HL-60 (cell line): ENCODE data around the gene ATF6.

Experiments
- DNase-seq, 2 experiments: peaks; one replicate each; pipeline ENCODE4 v3.0.0-alpha.2; 2010 to 2020; ENCODE audit warnings: low read depth in 1 of 2, low spot score in 1 of 2
- H3K27ac ChIP-seq: fragments of 250-450 bp; sonication (Bioruptor Pico); replicated peaks from 2 replicates; pipeline ENCODE4 v1.5.1; 2020; ENCODE audit warnings: mild to moderate bottlenecking, moderate library complexity
- H3K27me3 ChIP-seq: fragments of 250-450 bp; sonication (Bioruptor Pico); 2 replicates; pipeline ENCODE4 v1.5.1; 2021; ENCODE audit warnings: mild to moderate bottlenecking, moderate library complexity; ENCODE audit not compliant: insufficient read depth, poor library complexity, severe bottlenecking
- H3K4me3 ChIP-seq: replicated peaks from 2 replicates; pipeline ENCODE4 v1.5.1; 2011; ENCODE audit warnings: mild to moderate bottlenecking, control low read depth, low read length; ENCODE audit not compliant: insufficient read depth
- GABPA ChIP-seq: IDR thresholded peaks from 2 replicates; pipeline ENCODE4 v1.6.1; 2012; ENCODE audit warnings: low read depth
- POLR2AphosphoS5 ChIP-seq: IDR thresholded peaks from 2 replicates; pipeline ENCODE4 v1.6.1; 2012; ENCODE audit warnings: low read depth
- SPI1 ChIP-seq: IDR thresholded peaks from 2 replicates; pipeline ENCODE4 v1.6.1; 2012; ENCODE audit warnings: low read depth, mild to moderate bottlenecking, borderline replicate concordance
- TF ChIP-seq, protein P1 (sequence below): IDR thresholded peaks from one replicate; pipeline ENCODE4 v1.5.1; 2011; ENCODE audit warnings: low read length, control low read depth, inconsistent platforms; ENCODE audit not compliant: insufficient read depth
- TF ChIP-seq, protein P2 (sequence below): IDR thresholded peaks from 2 replicates; pipeline ENCODE4 v1.6.1; 2012; ENCODE audit warnings: low read depth; ENCODE audit not compliant: insufficient replicate concordance

The ATF6 gene

DNA sequence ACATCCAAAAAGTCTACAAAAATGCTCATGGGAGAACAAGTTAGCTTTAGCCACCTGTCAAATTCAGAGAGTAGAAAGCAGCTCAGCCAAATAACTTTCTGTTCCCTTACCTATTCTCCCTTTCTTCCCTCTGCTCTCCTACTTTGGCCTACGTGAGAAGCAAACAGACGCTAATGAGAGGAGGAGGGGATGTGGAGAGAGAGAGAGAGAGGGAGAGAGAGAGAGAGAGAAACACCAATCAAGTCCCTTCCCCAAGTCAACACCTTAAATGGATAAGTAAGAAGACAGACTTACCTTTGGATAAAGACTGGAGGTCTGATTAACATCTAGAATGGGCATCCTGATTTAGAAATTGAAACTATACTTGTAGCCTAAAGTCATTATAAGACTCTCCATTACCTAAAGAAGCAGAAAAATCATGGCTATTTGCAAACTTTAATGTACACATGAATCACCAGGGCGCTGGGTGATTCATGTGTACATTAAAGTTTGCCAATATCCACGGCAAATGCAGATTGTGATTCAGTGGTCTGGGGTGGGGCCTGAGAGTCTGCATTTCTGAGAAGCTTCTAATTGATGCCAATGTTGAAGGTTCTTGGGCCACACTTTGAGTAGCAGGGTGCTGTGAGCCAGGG, 29.7 kb upstream of the ATF6 start:
- Histone ChIP-seq H3K4me3 (no peak overlapping the region), H3K27me3 (no peaks in the 10 kb centered on the region), H3K27ac (no peak overlapping the region)
- no peak for DNase-seq
- TF ChIP-seq GABPA (no peak), SPI1 (no peak), POLR2AphosphoS5 (no peak)
- TF ChIP-seq, protein P1, sequence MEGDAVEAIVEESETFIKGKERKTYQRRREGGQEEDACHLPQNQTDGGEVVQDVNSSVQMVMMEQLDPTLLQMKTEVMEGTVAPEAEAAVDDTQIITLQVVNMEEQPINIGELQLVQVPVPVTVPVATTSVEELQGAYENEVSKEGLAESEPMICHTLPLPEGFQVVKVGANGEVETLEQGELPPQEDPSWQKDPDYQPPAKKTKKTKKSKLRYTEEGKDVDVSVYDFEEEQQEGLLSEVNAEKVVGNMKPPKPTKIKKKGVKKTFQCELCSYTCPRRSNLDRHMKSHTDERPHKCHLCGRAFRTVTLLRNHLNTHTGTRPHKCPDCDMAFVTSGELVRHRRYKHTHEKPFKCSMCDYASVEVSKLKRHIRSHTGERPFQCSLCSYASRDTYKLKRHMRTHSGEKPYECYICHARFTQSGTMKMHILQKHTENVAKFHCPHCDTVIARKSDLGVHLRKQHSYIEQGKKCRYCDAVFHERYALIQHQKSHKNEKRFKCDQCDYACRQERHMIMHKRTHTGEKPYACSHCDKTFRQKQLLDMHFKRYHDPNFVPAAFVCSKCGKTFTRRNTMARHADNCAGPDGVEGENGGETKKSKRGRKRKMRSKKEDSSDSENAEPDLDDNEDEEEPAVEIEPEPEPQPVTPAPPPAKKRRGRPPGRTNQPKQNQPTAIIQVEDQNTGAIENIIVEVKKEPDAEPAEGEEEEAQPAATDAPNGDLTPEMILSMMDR: no peak
- TF ChIP-seq, protein P2, sequence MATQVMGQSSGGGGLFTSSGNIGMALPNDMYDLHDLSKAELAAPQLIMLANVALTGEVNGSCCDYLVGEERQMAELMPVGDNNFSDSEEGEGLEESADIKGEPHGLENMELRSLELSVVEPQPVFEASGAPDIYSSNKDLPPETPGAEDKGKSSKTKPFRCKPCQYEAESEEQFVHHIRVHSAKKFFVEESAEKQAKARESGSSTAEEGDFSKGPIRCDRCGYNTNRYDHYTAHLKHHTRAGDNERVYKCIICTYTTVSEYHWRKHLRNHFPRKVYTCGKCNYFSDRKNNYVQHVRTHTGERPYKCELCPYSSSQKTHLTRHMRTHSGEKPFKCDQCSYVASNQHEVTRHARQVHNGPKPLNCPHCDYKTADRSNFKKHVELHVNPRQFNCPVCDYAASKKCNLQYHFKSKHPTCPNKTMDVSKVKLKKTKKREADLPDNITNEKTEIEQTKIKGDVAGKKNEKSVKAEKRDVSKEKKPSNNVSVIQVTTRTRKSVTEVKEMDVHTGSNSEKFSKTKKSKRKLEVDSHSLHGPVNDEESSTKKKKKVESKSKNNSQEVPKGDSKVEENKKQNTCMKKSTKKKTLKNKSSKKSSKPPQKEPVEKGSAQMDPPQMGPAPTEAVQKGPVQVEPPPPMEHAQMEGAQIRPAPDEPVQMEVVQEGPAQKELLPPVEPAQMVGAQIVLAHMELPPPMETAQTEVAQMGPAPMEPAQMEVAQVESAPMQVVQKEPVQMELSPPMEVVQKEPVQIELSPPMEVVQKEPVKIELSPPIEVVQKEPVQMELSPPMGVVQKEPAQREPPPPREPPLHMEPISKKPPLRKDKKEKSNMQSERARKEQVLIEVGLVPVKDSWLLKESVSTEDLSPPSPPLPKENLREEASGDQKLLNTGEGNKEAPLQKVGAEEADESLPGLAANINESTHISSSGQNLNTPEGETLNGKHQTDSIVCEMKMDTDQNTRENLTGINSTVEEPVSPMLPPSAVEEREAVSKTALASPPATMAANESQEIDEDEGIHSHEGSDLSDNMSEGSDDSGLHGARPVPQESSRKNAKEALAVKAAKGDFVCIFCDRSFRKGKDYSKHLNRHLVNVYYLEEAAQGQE: no peak

DNA sequence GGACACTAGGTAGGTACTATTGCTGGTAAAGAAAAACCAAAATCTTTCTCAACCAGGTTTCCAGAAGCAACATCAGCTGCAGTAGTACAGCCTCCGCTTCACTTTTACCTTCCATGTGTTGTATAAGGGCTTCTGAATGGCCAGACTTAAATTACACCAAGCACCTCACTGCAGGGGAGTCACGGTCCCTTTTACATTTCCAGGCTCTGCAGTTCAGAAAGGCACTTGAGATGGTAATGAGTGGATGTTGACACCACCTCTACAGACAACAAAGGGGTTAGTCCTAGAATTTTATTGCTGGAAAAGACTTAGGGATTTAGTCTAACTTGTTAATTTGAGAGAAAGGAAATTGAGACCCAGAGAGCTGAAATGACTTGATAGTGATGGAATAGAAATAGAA, 28.5 kb upstream of the ATF6 start:
- TF ChIP-seq GABPA (no peak), SPI1 (no peak), POLR2AphosphoS5 (no peak)
- TF ChIP-seq, protein P2: no peak
- TF ChIP-seq, protein P1: no peak

DNA sequence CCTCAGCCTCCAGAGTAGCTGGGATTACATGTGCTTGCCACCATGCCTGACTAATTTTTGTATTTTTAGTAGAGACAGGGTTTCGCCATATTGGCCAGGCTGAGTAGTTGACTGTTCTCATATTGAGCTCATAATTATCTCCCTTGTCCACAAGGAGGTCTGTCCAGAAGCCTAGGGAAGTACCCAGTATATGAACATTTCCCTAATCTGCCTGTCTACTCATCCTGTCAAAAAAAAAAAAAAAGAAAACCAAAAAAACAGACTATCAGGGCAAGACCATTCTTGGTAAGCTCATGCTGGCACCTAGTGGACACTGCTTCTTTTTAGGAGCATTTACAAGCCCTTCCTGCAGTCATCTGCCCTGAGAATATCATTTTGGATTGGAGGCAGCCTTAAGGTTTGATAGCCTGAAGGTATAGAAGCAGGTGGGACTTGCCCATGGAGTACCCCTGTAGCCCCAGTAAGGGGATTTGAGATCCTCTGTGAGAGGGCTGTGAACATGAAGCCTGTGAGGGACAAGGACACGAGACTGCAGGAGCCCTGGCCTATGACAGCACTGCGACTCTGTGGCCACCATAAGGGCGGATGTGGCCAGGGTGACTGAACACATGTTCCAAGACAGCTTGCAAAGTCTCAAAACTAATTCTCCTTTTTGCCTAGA, 27.4 kb upstream of the ATF6 start:
- H3K4me3 ChIP-seq: no peak overlapping the region
- H3K27ac ChIP-seq: peak overlapping the region; percentile 79
- H3K27me3 ChIP-seq: no peaks in the 10 kb centered on the region
- peak; percentile 73 to 88 for DNase-seq
- TF ChIP-seq, protein P1: peak; percentile 47
- TF ChIP-seq GABPA: no peak; the same call in 1 of the 2 replicates
- no peak for TF ChIP-seq SPI1
- peak; percentile 67 for TF ChIP-seq POLR2AphosphoS5

More for the DNA sequence above, 28.5 kb upstream of the ATF6 start:
- no peaks in the 10 kb centered on the region for H3K27me3 ChIP-seq
- H3K4me3 ChIP-seq: no peak overlapping the region
- DNase-seq: no peak
- H3K27ac ChIP-seq: no peak overlapping the region
